NCI-H345 treated with DMSO at 0.1 percent for 48 hours (cell line): ENCODE measurements around the gene IKZF1.

Experiments
- DNase-seq: peaks from one replicate; lab custom pipeline; 2025; ENCODE audit not compliant: unreplicated experiment; lab: John Stamatoyannopoulos, UW

Gene IKZF1

DNA sequence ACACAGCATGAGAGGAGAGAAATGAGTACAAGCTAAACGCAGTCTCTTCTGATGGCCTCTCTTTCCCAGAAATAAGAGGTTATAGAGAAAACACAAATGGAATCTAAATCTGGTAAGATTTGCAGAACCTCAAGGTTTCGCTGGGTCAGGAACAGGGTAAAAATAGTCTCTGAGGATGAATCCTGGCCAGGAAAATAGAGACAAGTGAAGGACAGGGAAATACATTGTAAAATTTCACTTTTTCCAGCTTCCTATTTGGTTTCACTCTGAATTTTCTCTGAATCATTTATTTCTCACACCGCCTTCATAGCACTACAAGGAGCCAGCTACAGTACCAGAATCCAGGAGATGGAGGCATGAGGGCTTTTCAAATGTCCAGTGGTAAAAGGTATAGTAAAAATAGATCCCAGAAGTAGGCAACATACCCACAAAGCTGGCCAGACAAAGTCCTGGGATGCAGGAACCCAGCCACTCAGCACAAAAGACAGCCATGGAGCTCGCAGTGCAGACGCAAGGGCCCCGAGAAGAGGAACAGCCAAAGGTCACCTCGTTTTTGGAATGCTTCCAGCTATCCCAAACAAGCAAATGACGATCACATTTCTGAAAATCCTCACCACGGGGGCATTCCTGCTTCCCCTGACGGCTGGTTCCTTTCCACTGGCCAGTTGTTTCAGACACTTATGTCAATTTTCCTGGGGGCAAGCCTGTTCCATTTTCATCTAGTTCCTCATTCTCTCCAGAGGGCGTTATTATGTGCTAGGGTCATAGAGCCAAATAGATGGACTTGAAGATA, 21.5 kb upstream of the IKZF1 start:
- DNase-seq: no peak

- no peak for DNase-seq
These were observed 20.8 kb upstream of the IKZF1 start for GRCh38 chr7:50283731-50284130.

DNA sequence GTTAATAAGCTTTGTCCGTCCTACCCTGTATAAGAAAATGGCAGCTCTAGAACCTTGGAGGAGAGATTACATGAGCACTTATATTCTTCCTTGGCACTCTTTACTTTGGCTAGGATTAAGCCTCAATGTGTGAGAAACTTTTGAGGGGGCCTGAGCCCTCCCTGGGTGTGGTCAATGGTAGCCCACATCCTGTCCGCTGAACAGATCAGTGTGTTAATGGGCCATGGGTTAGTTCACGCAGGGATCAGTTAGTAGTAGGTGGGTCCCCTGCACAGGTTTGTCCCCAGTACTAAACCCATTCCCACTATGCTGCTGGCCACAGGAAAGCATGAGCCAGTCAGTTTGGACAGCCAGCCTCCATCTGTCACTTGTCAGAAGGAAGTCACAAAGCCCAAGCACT, 20.2 kb upstream of the IKZF1 start:
- DNase-seq: no peak

DNA sequence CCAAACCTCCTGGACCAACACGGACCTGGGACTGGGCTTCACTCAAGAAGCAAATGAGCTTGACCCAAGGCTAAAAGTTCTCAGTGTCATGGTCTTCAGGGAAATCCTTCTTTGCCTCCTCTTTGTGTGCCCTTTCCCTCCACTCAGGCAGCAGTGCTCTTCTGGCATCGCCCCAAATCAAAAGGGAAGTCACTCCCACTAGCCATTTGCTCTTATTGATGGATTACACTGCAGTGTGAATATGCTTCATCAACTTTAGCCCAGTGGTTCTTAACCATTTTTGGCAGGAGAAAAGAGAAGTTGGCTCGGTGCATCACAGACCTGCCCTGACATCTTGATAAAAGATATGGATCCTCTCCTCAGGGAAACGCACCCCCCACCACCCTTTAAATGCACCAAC, 19.2 kb upstream of the IKZF1 start:
- no peak for DNase-seq

GRCh38 chr7:50287129-50287528, 17.4 kb upstream of the IKZF1 start:
- no peak for DNase-seq

DNA sequence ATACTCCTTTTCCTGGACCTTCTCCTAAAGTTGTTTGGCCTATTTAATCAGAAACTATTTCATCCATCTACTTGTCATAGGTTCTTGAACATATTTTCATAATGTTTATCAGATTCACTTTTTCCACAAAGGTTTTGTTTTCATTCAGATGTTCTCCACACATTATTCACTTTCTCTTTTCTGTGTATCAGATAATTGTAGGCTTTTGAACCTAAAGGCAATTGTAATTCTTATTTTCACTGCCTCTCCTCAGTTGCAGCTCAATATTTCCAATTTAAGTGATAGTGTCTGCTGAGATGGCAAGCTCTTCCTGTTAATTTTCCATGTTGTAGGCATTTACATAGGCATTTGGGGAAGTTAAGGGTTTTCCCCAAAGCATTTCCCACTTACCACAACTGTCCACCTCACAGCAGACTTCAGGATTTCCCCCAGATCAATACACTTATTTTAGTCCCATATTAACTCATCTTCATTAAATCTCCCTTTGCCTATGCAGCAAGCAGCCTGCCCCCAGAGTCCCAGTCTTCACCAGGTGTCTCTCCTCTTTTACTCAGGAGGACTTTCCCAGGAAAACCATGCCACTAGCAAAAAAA, 12.3 kb upstream of the IKZF1 start:
- DNase-seq: no peak

DNA sequence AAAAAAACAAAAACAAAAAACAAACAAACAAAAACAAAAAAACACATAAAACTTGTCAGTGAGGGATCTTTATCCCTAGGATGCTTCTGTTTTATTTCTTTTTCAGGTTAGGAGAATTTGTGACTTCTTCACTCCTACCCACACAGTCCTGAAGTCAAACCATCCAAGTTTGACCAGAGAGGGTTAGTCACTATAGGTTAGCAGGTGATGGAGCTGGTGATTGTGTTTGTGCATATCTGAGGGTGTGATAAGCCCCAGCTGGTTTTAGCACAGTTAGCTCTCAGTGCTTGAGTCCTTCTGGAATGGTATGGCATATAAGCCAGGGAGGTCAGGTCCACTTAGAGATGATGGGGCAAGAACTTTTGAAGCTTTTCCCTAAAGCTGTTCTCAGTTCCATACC, 11.8 kb upstream of the IKZF1 start:
- DNase-seq: no peak

GRCh38 chr7:50293509-50294179, 10.9 kb upstream of the IKZF1 start:
- no peak for DNase-seq

DNA sequence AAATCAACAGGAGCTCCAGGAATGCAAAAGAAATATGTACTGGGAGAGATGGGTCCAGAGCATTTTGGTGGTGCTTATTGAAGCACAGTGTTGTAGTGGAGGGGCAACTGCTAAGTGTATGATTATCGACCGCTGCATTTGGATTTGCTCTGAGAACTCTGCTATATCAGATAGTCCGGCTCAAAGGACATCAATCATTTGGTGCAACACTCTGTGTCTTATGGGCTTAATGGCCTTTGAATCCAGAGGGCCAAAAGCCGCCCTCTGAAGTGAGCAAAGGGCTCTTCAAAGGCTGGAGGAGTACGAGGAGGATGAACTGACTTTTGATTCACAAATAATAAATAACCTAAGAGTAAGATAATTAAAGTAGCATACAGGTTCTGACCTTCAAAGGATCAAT, 9.4 kb upstream of the IKZF1 start:
- no peak for DNase-seq

DNA sequence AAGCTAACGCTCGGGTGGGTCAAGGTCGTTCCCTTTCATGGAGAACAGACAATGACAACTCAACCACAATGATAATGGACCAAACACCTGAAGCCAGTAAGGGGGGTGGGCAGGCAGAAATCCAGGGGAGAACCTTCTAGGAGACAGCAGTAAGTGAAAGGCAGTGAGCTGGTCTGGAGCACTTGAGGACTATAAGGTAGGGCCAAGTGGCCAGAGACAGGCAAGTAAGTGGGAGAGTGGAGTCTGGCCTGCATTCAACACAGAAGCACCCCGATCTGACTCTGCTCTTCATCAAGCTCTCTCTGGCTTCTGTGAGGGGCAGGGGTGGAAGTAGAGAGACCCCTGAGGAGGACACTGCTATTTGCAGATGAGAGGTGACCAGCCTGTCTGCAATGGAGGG, 7.7 kb upstream of the IKZF1 start:
- no peak for DNase-seq

- DNase-seq: no peak
These were observed 5.5 kb upstream of the IKZF1 start for GRCh38 chr7:50298811-50299562.

GRCh38 chr7:50300336-50300735, 4.2 kb upstream of the IKZF1 start:
- DNase-seq: no peak

DNA sequence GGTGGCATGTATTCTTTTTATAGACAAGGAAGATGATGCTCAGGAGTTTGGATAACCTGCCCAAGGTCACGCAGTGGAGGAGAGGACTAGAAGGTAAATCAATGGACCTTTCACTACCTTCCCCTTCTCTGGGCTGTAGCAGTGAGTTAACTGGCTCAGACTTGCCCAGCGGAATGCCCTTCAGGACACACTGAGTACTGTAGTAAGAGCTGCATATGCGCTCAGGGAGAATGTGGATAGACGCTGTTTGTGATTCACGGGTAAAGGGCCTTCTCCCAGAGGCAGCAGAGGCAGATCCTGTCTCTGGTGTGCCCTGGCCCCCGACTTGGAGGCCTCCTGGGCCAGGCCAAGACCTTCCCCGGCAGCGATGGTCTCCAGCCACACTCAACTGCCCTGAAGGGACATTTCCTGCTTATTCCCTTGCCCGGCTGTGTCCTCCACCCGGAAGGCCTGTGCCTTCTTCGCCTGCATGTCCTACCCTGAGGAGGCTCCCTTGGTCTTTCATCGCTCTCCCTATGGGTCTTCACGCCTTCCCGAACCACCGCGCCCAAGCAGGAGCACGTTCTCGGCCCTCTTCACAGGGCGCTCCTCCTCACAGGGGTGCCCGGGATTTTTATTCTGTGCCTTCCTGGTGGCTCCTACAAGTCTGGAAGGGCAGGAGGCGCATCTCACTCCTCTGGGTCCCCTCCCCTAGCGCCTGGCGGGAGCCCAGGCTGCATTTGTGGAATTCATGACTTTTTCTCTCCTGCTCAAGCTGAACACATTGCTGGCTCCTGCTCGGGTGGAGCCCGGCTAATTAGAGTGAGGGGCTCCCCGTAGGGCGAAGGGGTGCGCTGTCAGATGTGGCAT, 1.8 kb upstream of the IKZF1 start:
- DNase-seq: no peak

DNA sequence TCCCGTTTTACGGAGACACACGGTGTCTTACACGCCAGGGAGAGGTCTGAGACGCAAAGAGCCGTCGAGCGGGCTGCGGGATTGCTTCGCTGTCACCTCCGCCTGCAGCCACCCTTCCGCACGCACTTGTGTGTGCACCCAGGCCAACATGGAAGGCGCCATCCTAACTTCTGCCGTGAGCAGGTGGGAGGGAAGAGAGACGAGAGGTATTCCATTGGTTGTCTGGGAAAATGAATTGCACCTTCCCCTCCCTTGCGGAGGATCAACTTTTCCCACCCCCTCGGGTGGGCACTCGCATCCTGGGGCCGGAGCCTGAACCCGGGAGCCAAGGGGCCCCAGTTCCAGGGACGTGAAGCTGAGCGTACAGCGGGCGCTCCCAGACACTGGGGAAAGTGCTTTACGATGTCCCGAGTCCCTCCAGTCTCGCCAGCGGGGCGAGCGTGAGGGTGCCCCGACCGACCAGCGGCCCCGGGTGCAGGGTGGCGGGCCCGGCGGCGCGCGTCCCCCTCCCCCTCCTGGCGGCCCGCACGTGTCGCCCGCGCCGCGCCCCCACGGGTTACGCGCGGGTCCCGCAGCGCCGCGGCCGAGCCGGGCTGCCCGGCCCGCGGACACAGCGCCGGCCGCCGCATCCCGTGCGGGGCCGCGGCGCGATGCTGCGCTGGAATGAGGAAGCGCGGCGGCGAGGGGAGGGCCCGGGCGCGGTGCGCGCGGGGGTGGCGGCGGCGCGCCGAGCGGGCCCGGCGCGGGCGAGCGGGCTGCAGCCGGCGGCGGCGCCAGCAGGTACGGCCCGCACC, 984 bp upstream of the IKZF1 start:
- DNase-seq: no peak

- DNase-seq: no peak
These were observed 531 bp downstream of the IKZF1 start for GRCh38 chr7:50304911-50305582.

GRCh38 chr7:50305583-50306493, 1.3 kb downstream of the IKZF1 start:
- DNase-seq: no peak

GRCh38 chr7:50306494-50307367, 2.2 kb downstream of the IKZF1 start:
- DNase-seq: no peak
